ENCODE data around the gene TRAF3.
"Not testable (repeated sequence)": the region's sequence is repeated elsewhere in the genome, so short reads cannot be mapped to it uniquely, and the experiment has no call there.

Gene TRAF3

GRCh38 chr14:102819747-102820330 is 42.6 kb downstream of the TRAF3 start:
- no peak overlapping the region for H3K4me3 ChIP-seq (ENCODE audit: low read depth, low read length)
- in situ Hi-C loops (cut with HindIII; ENCODE audit: low sequenced_read_pairs): no loop called here
- no peak for TF ChIP-seq CTCF (IDR thresholded peaks at IDR 0.05; ENCODE audit: low read depth, low read length)
- DNase-seq (ENCODE audit: low read depth, low spot score): no peak

GRCh38 chr14:102821252-102821651 is 44.0 kb downstream of the TRAF3 start:
- no peak overlapping the region for H3K4me3 ChIP-seq (ENCODE audit: low read depth, low read length)
- TF ChIP-seq CTCF (IDR thresholded peaks at IDR 0.05; ENCODE audit: low read depth, low read length): no peak
- no peak for DNase-seq (ENCODE audit: low read depth, low spot score)
- in situ Hi-C loops (cut with HindIII; ENCODE audit: low sequenced_read_pairs): no loop called here

- no peak for TF ChIP-seq CTCF (IDR thresholded peaks at IDR 0.05; ENCODE audit: low read depth, low read length)
- DNase-seq (ENCODE audit: low read depth, low spot score): no peak
- in situ Hi-C loops (cut with HindIII; ENCODE audit: low sequenced_read_pairs): no loop called here
- H3K4me3 ChIP-seq (ENCODE audit: low read depth, low read length): no peak overlapping the region
Observed at GRCh38 chr14:102822311-102822863, 45.1 kb downstream of the TRAF3 start.

GRCh38 chr14:102822887-102823286 is 45.6 kb downstream of the TRAF3 start:
- H3K4me3 ChIP-seq (ENCODE audit: low read depth, low read length); DNase-seq (ENCODE audit: low read depth, low spot score); in situ Hi-C loops (cut with HindIII; ENCODE audit: low sequenced_read_pairs): not testable (repeated sequence)

GRCh38 chr14:102823546-102823945 is 46.3 kb downstream of the TRAF3 start:
- DNase-seq (ENCODE audit: low read depth, low spot score): no peak
- in situ Hi-C loops (cut with HindIII; ENCODE audit: low sequenced_read_pairs): no loop called here
- no peak for TF ChIP-seq CTCF (IDR thresholded peaks at IDR 0.05; ENCODE audit: low read depth, low read length)
- H3K4me3 ChIP-seq (ENCODE audit: low read depth, low read length): no peak overlapping the region

GRCh38 chr14:102824832-102825231 is 47.6 kb downstream of the TRAF3 start:
- in situ Hi-C loops (cut with HindIII; ENCODE audit: low sequenced_read_pairs): no loop called here
- H3K4me3 ChIP-seq (ENCODE audit: low read depth, low read length): no peak overlapping the region
- TF ChIP-seq CTCF (IDR thresholded peaks at IDR 0.05; ENCODE audit: low read depth, low read length): no peak
- DNase-seq (ENCODE audit: low read depth, low spot score): peak; percentile 53

GRCh38 chr14:102825307-102826095 is 48.3 kb downstream of the TRAF3 start:
- in situ Hi-C loops (cut with HindIII; ENCODE audit: low sequenced_read_pairs): no loop called here
- TF ChIP-seq CTCF (IDR thresholded peaks at IDR 0.05; ENCODE audit: low read depth, low read length): no peak
- DNase-seq (ENCODE audit: low read depth, low spot score): no peak
- H3K4me3 ChIP-seq (ENCODE audit: low read depth, low read length): no peak overlapping the region

Data from astrocyte of the spinal cord (primary cell).